C4-2B (cell line): ENCODE results near the gene NAV2.

Experiments
- CTCF ChIP-seq: fragments of 450-650 bp; conservative IDR thresholded peaks from 2 replicates; pipeline ENCODE4 v1.5.1; 2017; ENCODE audit warnings: mild to moderate bottlenecking
- ZFX ChIP-seq: fragments of 450-650 bp; IDR thresholded peaks from 2 replicates; pipeline ENCODE4 v1.6.1; 2017

- no peak for TF ChIP-seq CTCF
- no peak for TF ChIP-seq ZFX
Measured at GRCh38 chr11:20011307-20011951, 298.8 kb downstream of the NAV2 start.
